Spinal cord (tissue), 10 donors: ENCODE data around the gene PPP1R15A. TPM values are rescaled to one million over a fixed set of nuclear protein-coding genes. Genes with fewer than 3 reads are reported as not detected.
"Not testable (repeated sequence)": the region's sequence is repeated elsewhere in the genome, so short reads cannot be mapped to it uniquely, and the experiment has no call there.

ENCODE experiments used
- DNase-seq, 6 donors: peaks; one replicate each; pipeline versions ENCODE4 v3.0.0 to v3.0.0-alpha.2; 2013 to 2015; ENCODE audit warnings: low spot score in 6 of 6, low read depth in 4 of 6
- H3K27ac ChIP-seq: one replicate; pipeline ENCODE4 v1.5.1; 2013; ENCODE audit warnings: low read depth, low read length, control low read depth
- H3K27me3 ChIP-seq: one replicate; pipeline ENCODE4 v1.6.1; 2013; ENCODE audit warnings: low read length; ENCODE audit not compliant: control insufficient read depth, insufficient read depth
- H3K36me3 ChIP-seq: one replicate; pipeline ENCODE4 v1.6.1; 2013; ENCODE audit warnings: low read length; ENCODE audit not compliant: control insufficient read depth, insufficient read depth
- H3K4me1 ChIP-seq: one replicate; pipeline ENCODE4 v1.6.1; 2013; ENCODE audit warnings: low read length; ENCODE audit not compliant: control insufficient read depth, insufficient read depth
- H3K4me3 ChIP-seq: one replicate; pipeline ENCODE4 v1.5.1; 2013; ENCODE audit warnings: low read depth, low read length, control low read depth
- H3K9me3 ChIP-seq: one replicate; pipeline ENCODE4 v1.6.1; 2013; ENCODE audit warnings: low read length; ENCODE audit not compliant: control insufficient read depth, insufficient read depth
- WGBS: methylation state at CpG from one replicate; pipeline ENCODE4 v1.1.5; 2013; ENCODE audit warnings: missing lambda C conversion rate; ENCODE audit not compliant: insufficient coverage; 5-methylcytosine and 5-hydroxymethylcytosine counted together
- polyA plus RNA-seq, 2 donors: library from polyadenylated mRNA; unstranded; fragments of 120-200 nt; gene quantifications; one replicate each; pipeline ENCODE4 v1.2.1, GENCODE V29; 2013; ENCODE audit not compliant: insufficient read length in 2 of 2
- total RNA-seq, 2 donors: library from RNA; depleted of rRNA in 1 of 2; stranded (reverse); fragments of 120-200 nt in 1 of 2; fragments of >200 nt in 1 of 2; gene quantifications; one replicate each; pipeline versions ENCODE4 v1.2.3 to v1.2.4, GENCODE V29; 2013 to 2014
- donor health status: healthy.

The PPP1R15A gene
- total and polyA plus RNA-seq, 4 donors: 26.6 to 42.5 (median 32.0) TPM

DNA sequence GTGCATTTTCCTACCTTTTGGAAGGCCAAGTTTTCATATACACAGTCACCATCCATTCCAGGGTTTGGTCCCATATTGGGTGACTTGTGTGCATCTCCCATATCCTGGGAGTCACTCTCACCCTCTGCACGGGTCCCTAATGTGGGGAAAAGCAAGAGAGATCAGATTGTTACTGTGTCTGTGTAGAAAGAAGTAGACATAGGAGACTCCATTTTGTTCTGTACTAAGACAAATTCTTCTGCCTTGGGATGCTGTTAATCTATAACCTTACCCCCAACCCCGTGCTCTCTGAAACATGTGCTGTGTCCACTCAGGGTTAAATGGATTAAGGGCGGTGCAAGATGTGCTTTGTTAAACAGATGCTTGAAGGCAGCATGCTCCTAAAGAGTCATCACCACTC is 17.3 kb downstream of the PPP1R15A start:
- H3K4me1 ChIP-seq, H3K27me3 ChIP-seq, H3K36me3 ChIP-seq, H3K27ac ChIP-seq, DNase-seq, H3K9me3 ChIP-seq, H3K4me3 ChIP-seq: not testable (repeated sequence)
- no CpG with 5 or more reads among the region's 3 CpGs for WGBS

DNA sequence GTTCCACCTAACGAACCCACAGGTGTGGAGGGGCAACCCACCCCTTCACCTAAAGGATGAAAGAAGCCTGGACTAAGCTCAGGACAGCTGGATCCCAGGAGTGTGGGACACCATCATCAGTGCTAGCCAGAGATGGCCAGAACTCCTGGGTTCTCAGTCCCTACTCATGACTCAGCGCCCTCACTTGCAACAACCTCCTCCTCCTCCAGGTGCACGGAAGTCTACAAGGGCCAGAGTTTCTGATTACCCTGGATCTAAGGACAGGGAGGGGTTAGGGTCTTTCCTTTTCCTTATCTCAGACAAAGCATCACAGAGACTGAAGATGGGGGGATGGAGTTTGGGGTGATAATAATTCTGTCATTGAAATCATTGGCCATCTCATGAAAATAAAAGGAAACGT is 18.3 kb downstream of the PPP1R15A start:
- no peak for DNase-seq
- H3K36me3 ChIP-seq: no peaks in the 10 kb centered on the region
- no peak overlapping the region for H3K27ac ChIP-seq
- H3K27me3 ChIP-seq: peaks cover 5% of the 10 kb centered on the region
- peaks cover 2% of the 10 kb centered on the region for H3K4me1 ChIP-seq
- H3K9me3 ChIP-seq: no peaks in the 10 kb centered on the region
- H3K4me3 ChIP-seq: no peak overlapping the region
- WGBS: 89% methylated on average over 1 of the region's 4 CpGs

GRCh38 chr19:48895226-48895625 is 23.0 kb downstream of the PPP1R15A start:
- no peak overlapping the region for H3K27ac ChIP-seq
- peaks cover 20% of the 10 kb centered on the region for H3K4me1 ChIP-seq
- 64% methylated on average over 17 of the region's 21 CpGs for WGBS
- DNase-seq: no peak
- H3K9me3 ChIP-seq: no peaks in the 10 kb centered on the region
- H3K36me3 ChIP-seq: no peaks in the 10 kb centered on the region
- H3K4me3 ChIP-seq: no peak overlapping the region
- H3K27me3 ChIP-seq: peaks cover 7% of the 10 kb centered on the region

DNA sequence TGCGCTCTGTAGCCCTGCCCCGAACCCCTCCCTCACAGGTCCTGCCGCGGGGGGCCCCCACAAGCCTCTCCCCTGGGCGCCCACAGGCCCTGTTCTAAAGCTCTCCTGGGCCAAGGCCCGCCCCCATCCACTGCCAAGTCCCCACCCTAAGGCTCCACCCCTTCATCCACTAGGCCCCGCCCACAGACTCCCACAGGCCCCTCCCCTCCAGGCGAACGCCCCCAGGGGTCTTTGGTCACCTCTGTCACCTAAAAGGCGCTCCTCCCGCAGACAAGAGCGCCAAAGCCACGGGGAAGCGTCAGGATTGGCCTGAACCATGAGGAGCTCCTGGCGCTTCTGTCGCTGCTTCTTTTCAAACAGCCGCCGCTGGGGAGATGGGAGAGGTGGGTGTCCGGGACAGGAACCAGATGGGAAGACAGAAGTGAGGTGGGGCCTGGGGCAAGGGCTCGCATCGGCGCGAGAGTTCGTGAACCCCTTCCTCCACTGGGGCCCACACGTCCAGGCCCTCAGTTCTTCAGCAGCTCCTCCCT is 24.0 kb downstream of the PPP1R15A start:
- Histone ChIP-seq H3K27ac (no peak overlapping the region), H3K27me3 (peaks cover 7% of the 10 kb centered on the region), H3K4me1 (peaks cover 28% of the 10 kb centered on the region), H3K9me3 (no peaks in the 10 kb centered on the region), H3K36me3 (no peaks in the 10 kb centered on the region), H3K4me3 (peak overlapping the region; percentile 37)
- DNase-seq: peak in 2 of 6 donors; percentile 64 to 74
- 7% methylated on average over 17 of the region's 25 CpGs for WGBS

- H3K36me3 ChIP-seq: peaks cover 4% of the 10 kb centered on the region
- no peaks in the 10 kb centered on the region for H3K9me3 ChIP-seq
- WGBS: 78% methylated on average over 4 of the region's 5 CpGs
- DNase-seq: no peak
- H3K27ac ChIP-seq: no peak overlapping the region
- no peak overlapping the region for H3K4me3 ChIP-seq
- H3K4me1 ChIP-seq: peaks cover 35% of the 10 kb centered on the region
- H3K27me3 ChIP-seq: peaks cover 7% of the 10 kb centered on the region
Measured at GRCh38 chr19:48897181-48897580, 25.0 kb downstream of the PPP1R15A start.

DNA sequence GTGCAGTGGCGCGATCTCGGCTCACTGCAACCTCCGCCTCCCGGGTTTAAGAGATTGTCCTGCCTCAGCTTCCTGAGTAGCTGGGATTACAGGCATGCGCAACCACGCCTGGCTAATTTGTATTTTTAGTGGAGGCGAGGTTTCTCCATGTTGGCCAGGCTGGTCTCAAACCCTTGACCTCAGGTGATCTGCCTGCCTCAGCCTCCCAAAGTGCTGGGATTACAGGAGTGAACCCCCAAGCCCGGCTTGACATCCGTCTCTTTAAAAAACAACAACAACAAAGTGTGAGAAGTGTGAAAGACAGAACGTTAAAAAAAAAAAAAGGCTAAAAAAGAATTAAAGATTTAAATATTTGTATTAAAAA is 27.1 kb downstream of the PPP1R15A start:
- 94% methylated on average over 8 of the region's 11 CpGs for WGBS

DNA sequence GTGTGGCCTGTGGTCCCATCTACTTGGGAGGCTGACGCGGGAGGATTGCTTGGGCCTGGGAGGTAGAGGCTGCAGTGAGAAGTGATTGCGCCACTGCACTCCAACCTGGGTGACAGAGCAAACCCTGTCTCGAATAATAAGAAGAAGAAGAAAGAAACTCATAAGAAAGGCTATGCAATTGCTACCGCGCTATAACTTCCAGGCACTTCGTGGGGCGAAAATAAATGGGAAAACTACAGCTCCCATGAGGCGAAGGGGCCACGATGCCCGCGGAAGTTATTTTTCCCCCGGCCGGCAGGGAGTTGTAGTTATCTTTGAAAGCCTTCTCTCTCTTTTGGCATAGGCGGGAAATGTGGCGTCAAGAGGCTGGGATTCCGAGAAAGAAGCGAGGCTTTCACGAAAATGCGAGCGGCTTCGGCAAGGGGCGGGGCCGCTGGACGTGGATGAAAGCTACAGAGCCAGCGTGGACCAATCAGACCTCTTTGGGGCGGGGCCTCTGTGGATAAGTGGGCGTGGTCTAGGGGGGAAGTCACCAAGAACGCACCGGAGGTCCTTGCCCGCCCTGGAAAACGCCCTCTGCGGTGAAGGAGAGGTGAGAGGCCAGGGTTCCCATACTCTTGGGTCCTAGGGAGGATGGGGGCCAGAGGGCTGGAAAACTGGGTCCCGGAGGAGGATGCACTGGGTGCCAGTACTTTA is 27.7 kb downstream of the PPP1R15A start, which contains the start of gene NUCB1:
Gene NUCB1 (plus strand): TSS at position 532 of the 696 bp plus-strand sequence. CDS start 485 bp downstream, outside the sequence.
- no peaks in the 10 kb centered on the region for H3K9me3 ChIP-seq
- peaks cover 22% of the 10 kb centered on the region for H3K36me3 ChIP-seq
- peak within 1 kb of the TSS; percentile 99 for H3K4me3 ChIP-seq
- 0% methylated on average over 27 of the region's 34 CpGs for WGBS
- peaks cover 6% of the 10 kb centered on the region for H3K27me3 ChIP-seq
- peaks cover 35% of the 10 kb centered on the region for H3K4me1 ChIP-seq
- peak; percentile 96 to 100 (median 99) for DNase-seq
- H3K27ac ChIP-seq: peak within 1 kb of the TSS; percentile 96

More for the DNA sequence above, 27.1 kb downstream of the PPP1R15A start:
- H3K4me1 ChIP-seq: peaks cover 35% of the 10 kb centered on the region
- not testable (repeated sequence) for H3K9me3 ChIP-seq, H3K27me3 ChIP-seq, DNase-seq
- peak overlapping the region; percentile 96 for H3K27ac ChIP-seq
- peaks cover 17% of the 10 kb centered on the region for H3K36me3 ChIP-seq
- peak overlapping the region; percentile 99 for H3K4me3 ChIP-seq

DNA sequence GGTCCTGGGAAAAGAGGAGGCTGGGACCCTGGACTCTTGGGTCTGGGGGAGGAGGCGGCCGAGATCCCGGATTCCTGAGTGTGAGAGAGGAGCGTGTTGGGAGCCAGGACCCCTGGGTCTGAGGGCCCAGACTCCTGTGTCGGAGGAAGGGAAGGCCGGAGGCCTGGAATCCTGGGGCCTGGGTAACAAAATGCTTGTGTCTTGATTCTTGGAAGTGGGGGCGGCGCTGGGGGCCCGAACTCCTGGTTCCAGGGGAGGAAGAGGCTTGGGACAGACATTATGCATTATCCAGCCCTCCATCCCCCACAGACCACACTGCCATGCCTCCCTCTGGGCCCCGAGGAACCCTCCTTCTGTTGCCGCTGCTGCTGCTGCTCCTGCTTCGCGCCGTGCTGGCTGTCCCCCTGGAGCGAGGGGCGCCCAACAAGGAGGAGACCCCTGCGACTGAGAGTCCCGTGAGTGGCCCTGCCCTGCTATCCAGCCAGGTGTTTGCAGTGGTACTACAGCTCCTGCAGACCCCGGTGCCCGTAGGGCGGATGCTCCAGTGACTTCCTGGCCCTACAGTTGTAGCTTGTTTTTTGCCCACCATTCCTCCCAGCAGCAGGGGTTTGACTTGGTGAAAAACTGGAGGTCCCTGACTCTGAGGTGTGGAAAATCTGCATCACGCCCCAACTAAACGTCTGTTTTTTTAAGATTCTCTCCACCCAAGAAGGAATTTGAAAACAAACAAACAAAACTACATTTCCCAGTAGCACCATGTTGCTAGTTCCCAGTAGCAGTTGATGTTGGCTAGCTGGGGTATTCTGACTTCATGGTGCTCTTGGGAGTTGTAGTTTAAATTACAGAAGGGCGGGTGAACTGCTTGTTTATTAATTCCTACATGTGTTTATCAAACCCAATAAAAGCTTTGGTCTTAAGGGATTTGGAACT is 28.5 kb downstream of the PPP1R15A start:
- Histone ChIP-seq H3K27me3 (peaks cover 1% of the 10 kb centered on the region), H3K4me1 (peaks cover 31% of the 10 kb centered on the region), H3K36me3 (peaks cover 31% of the 10 kb centered on the region), H3K9me3 (no peaks in the 10 kb centered on the region), H3K27ac (peak overlapping the region; percentile 96), H3K4me3 (peak overlapping the region; percentile 99)
- WGBS: 3% methylated on average over 17 of the region's 24 CpGs
- peak in 2 of 6 donors; percentile 37 to 57 for DNase-seq

GRCh38 chr19:48902291-48902690 is 30.1 kb downstream of the PPP1R15A start:
- not testable (repeated sequence) for DNase-seq, H3K4me3 ChIP-seq, H3K27me3 ChIP-seq, H3K9me3 ChIP-seq, H3K27ac ChIP-seq
- 96% methylated on average over 5 of the region's 7 CpGs for WGBS
- peaks cover 23% of the 10 kb centered on the region for H3K4me1 ChIP-seq
- H3K36me3 ChIP-seq: peaks cover 46% of the 10 kb centered on the region
